Eye (tissue), 1 donor: ENCODE data around the gene COA3.
"Not testable (repeated sequence)": the region's sequence is repeated elsewhere in the genome, so short reads cannot be mapped to it uniquely, and the experiment has no call there.

Source experiments
- DNase-seq: peaks from one replicate; pipeline ENCODE4 v3.0.0-alpha.2; 2015

The COA3 gene

DNA sequence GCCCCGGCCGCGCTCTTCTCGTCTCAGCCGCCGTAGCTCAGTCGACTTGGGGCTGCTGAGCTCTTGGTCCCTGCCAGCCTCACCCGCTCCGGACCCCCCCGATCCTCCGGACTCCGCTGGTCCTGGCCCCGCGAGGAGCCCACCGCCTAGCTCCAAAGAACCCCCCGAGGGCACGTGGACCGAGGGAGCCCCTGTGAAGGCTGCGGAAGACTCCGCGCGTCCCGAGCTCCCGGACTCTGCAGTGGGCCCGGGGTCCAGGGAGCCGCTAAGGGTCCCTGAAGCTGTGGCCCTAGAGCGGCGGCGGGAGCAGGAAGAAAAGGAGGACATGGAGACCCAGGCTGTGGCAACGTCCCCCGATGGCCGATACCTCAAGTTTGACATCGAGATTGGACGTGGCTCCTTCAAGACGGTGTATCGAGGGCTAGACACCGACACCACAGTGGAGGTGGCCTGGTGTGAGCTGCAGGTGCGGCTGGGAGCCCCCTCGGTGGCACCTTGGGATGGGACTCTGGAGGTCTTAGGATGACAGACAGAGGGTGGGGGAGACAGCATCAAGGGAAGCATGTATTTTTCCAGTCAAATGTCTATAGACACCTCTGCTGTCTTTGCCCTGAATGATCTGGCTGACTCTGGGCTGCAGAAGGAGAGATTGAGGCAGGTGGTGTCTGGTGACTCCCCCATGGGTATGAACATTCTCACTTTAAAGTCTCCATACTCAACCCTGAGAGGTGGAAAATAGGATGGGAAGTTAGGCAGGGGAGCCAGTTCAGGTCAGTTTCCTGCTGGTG is 17.5 kb downstream of the COA3 start:
- DNase-seq = peak; percentile 43

DNA sequence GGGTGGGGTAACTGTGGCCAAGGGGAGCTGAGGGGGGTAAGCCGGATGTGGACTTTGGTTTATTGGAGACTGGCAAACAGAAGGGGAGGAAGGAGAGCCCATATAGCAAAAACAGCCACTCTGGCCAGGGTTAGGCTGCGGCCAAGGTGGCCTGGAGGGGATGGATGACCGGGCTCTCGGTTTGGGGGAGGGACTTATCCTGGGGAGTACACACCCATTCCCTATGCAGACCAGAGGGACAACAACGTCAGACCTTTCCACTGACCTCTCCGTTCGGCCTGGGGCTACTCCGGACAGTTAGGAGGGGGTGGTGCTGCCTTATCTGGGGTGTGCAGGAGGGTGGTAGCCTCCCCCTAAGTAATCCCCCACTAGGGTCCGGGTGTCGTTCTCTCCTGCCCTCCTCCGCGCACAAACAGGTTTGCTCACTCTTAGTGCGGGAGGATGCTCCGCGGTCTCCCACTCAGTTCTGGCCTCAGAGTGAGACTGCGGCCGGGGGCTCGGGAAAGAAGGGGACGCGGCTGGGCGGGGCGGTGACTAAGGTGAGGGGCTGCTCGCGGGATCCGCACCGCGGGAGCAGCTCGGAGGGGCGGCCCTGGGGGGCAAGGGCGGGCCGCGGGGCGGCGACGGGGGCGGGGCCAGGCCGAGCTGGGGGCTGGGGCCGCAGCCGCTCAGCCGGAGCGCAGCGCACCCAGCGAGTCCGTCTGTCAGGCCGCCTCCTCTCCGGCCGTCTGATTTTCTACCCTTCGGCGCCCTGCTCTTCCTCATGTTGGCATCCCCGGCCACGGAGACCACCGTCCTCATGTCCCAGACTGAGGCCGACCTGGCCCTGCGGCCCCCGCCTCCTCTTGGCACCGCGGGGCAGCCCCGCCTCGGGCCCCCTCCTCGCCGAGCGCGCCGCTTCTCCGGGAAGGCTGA is 18.3 kb downstream of the COA3 start, which contains the start of gene WNK4:
Gene WNK4, plus strand, starts transcription at position 675 of the 915 bp plus-strand sequence. Its CDS starts 89 bp downstream, at position 764.
- no peak for DNase-seq

DNA sequence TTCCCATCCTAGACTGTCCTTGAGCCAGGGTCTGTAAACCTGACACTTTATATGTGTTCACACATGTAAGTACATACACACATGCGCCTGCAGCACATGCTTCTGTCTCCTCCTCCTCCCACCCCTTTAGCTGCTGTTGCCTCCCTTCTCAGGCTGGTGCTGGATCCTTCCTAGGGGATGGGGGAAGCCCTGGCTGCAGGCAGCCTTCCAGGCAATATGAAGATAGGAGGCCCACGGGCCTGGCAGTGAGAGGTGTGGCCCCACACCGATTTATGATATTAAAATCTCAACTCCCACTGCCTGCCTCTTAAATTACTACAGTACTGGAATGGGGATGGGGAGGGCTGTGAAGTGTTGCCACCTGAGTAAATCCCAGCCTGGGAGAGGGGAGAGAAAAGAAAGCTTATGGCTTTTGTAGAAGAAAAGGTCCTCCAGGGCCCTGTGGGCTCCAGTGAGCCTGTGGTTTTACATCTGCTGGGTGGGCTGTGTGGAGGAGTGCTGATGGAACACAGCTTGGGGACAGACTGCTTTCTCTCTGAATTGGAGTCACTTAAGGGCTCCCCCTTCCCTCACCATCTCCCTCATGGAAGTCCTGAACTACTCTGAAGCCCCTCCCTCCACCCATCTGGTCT is 19.1 kb downstream of the COA3 start:
- DNase-seq = no peak

DNA sequence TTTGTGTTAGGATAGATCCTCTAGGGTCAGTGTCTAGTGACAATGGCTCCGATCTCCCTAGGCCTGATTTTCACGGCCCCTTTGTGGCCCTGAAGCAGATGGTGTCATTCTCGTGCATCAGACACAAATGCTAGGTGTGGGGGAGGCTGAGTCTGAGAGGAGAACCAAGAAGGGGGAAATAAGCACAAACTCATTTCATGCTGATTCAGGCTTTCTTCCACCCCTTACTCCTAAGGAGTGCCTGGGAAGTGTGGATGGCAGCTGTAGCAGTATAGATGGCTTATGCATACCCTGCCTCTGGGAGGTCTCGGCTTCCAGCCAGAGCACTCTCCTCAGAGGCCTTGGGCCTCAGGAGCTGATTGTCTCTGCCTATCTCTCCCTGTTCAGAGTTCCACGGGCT is 19.9 kb downstream of the COA3 start:
- DNase-seq = no peak

DNA sequence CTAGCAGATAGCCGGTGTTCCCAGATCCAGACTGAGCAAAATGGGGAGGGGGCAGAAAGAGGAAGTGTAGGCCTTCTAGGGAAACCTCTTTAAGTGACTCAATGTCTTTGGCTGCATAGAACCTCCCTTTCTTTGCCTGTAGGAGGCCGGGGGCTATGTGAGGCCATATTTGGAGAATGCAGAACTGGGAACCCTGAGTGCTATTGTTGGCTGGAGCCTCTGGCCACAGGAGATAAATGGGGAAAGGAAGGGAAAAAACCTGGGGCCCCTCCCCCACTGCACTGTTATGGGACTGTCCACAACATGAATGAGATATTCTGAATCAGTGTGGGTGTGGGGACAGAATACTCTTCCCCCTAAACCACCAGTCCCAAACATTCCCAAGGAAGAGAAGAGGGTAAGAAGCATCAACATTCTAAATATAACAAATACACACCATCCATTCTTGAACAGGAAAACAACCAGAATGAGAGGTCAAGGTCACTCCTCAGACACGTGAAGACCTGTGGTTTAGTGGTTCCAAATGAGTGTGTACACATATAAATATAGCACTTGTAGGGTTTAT is 22.9 kb downstream of the COA3 start:
- no peak for DNase-seq

DNA sequence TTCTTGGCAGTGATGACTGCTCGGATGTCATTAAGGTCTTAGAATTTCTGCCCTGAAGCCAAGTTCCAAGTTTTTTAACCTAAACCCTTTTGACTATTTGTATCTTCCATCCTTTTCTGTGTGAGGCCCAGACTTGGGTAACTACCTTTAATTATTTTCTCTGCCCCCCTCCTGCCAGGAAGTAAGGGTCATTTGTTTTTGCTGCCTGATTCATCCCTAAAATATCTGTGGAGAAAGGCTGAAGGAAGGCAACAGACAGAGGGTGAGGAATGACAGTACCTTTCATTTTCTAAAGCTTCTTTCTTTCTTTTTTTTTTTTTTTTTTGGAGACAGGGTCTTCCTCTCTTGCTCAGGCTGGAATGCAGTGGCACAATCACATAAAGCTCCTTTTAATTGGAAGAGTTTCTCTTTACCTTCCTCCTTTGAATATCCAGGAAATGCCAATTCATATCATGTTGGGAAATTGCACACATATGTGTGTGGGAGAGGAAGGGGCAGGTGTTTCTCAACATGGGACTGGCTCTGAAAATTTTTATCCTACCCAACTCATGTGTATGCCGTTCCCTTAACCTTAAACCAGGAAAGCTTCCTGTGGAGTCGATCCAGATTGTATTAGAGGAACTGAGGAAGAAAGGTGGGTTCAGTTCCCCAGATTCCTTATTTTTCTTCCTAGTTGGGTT is 24.3 kb downstream of the COA3 start:
- no peak for DNase-seq

DNA sequence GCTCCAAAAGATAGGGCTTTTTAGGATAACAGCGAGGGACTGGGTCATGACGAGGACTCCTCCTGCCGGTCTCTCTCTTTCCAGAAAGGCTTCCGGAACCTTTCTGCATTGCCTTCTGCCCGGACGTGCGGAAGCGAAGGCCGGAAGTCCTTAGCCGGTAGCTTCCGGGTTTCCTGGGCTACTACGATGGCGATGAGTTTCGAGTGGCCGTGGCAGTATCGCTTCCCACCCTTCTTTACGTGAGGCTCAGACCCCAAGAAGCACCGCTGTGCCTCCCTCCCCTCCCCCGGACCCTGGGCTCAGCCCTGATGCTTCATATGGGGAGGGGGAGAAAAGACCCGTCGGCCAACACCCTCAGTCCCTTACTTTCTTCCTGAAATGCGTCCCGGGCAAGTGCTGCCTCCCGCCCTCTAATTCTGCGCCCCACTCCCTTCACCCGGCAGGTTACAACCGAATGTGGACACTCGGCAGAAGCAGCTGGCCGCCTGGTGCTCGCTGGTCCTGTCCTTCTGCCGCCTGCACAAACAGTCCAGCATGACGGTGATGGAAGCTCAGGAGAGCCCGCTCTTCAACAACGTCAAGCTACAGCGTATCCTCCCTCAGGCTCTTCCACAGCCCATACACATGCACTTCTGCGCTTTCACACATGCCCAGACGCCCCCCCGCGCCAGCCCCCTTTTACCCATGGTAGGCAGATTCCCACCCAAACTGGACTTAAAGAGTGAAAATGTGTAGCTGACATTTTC is 25.0 kb downstream of the COA3 start, which contains the start of gene VPS25:
Gene VPS25, plus strand, starts transcription at position 160 of the 746 bp plus-strand sequence. Its CDS starts 27 bp downstream, at position 187.
- DNase-seq = peak; percentile 90

DNA sequence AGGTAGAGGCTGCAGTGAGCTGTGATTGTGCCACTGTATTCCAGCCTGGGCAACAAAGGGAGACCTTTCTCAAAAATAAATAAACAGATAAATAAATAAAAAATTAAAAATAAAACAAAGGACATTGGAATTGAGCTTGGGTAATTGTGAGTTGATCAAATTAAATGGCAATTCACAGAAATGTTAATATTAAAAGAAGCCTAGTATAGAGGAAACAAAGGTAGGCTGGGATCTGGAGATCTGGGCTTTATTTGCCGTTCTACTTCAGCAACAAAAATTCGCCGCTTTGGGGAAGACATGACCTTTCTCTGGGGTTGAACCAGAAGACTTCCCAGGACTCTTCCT is 25.6 kb downstream of the COA3 start:
- DNase-seq = no peak

DNA sequence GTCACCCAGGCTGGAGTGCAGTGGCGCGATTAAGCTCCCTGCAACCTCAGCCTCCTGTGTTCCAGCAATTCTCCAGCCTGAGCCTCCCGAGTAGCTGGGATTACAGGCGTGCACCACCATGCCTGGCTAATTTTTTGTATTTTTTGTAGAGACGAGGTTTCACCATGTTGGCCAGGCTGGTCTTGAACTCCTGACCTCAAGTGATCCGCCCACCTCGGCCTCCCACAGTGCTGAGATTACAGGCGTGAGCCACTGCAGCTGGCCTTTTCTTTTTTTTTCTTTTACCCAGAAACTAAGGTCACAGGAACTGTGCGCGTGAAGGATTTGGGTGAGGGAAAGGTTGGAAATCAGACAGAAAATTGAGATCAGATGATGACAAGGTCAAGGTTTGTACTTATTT is 28.5 kb downstream of the COA3 start:
- not testable (repeated sequence) for DNase-seq

DNA sequence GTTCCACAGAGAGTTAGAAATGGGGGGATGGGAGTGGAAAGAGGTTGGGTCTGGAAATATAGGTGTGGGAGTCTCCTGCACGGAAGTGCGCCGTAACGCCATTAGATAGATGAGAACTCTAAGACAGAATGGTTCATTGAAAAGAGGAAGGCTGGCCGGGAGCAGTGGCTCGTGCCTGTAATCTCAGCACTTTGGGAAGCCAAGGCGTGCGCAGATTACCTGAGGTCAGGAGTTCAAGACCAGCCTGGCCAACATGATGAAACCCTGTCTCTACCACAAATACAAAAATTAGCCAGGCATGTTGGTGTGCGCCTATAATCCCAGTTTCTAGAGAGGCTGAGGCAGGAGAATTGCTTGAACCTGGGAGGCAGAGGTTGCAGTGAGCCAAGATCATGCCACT is 30.5 kb downstream of the COA3 start:
- not testable (repeated sequence) for DNase-seq

DNA sequence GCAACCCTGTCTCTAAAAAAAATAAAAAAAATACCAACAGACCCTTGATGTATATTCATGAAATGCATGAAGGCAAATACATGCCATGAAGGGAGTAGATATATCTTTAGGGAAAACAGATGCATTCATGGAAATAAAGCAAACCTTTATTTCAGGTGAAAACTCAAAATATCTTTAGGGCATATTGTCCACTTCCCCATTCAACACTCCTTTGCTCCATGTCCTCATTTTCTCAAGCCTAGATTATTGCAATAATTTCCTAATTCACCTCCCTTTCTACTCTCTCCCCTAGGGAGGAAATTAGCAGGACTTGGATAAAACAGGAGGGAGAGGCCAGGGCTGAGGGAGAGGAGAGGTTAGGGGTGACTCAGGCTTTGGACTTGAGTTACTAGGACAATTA is 31.0 kb downstream of the COA3 start:
- no peak for DNase-seq

DNA sequence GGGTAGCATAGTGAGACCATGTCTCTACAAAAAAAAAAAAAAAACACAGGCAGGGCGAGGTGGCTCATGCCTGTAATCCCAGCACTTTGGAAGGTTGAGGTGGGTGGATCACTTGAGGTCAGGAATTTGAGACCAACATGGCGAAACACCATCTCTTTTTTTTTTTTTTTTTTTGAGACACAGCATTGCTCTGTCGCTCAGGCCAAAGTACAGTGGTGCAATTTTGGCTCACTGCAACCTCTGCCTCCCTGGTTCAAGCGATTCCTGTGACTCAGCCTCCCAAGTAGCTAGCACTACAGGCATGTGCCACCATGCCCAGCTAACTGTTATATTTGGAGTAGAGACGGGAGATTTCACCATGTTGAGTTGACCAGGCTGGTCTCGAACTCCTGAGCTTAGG is 32.4 kb downstream of the COA3 start:
- no peak for DNase-seq

DNA sequence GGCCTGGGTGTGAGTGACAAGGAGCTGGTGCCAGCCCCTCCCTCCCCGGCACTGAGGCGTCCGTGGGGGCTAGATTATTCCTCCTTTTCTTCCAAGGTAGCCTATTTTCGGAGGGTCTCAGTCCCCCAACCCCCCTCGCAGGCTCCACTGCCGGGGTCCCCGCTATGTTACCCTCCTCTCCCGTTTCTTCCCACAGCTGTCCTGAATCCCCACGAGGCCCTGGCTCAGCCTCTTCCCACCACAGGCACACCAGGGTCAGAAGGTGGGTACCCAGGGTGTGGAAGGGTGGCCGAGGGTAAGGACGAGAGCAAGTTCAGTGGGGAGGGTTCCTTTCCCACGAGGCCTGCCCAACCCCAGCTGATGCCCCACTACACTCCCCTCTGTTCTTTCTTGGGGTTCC is 36.9 kb downstream of the COA3 start:
- no peak for DNase-seq

DNA sequence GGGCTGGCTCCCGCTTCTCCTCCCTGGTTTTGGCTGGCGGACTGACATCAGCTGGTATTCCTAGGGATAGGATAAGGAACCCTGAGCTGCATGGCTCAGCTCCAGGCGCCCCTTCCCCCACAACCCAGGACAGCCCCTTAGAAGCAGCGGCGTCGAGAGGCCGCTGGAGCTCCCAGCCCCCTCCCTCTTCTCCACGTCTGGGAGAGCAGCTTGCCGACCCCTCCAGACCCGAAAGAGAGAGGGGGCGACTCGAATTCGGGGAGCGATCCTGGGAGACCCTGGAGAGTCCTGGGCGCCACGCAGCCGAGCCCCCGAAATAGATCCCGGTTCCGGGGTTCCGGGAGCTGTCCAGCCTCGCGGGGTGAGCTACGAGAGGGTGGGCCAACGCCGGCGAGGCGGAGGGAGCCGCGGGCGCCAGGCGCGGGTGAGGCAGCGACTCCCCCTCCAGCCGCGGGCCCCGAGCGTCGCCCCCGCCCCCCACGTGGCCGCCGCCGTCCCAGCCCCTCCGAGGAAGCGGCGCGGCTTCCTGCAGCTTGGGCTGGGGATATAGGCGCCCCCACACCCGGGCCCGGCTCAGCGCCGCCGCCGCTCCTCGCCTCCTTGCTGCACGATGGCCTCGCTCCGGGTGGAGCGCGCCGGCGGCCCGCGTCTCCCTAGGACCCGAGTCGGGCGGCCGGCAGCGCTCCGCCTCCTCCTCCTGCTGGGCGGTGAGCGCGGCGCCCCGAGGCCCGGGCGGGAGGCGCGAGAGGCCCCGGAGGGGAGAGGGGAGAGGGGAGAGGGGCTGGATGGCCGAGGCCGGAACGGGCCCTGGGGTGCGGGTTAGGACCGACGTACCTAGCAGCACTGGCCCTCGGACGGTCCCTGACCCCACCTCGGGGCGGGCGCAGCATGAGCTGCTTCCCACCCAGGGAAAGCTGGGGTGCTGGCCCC is 37.6 kb downstream of the COA3 start, which contains the start of gene RAMP2:
Gene RAMP2, plus strand, starts transcription at position 576 of the 930 bp plus-strand sequence. Its CDS starts 35 bp downstream, at position 611.
- peak; percentile 79 for DNase-seq

DNA sequence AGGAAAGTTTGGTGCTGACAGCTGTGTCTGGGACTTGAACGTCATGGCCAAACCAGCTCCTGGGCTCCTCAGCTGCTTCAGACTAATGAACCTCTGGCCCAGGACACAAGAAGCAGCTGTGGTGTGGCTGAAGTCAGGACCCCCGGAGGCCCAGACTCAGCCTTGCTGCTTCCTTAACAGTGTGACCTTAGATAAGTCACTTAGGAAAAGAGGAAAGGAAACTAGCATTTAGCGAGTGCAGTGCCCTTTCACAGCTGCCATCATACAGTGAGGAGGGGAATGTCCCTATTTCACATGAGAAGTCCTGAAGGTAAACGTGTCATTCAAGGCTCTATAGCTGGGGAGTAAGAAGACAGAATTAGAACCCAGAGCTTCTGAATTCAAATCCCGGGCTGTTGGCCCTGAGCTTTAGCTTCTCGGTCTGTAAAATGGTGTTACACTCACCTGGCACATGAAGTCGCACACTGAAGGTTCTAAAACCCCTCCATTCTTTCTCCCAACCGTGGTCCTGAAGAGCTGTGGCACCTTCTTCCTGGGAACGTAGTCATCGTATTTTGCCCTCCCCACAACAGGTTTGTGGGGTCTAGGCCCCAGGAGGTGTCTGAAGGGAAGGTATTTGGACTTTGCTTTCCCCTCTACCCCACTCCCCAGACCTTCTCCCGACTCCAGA is 38.4 kb downstream of the COA3 start:
- no peak for DNase-seq

DNA sequence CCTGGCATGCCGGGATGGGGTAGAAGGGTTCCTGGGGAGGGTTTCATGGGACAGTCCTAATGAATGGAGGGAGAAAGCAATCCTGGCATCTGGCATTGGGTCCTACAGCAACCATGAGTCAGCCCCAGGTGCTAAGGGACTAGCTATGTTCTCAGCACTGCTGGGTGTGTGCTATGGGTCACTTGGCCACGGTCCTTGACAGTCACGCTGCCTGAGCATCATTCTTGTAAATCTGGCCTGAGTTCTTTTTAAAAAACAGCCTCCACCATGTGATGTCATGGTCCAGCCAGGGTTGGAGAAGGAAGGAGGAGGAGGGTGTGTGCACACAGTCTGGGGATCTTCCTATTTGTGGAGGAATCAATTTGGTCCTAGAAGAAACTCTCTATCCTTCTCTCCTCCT is 43.7 kb downstream of the COA3 start:
- DNase-seq = no peak

DNA sequence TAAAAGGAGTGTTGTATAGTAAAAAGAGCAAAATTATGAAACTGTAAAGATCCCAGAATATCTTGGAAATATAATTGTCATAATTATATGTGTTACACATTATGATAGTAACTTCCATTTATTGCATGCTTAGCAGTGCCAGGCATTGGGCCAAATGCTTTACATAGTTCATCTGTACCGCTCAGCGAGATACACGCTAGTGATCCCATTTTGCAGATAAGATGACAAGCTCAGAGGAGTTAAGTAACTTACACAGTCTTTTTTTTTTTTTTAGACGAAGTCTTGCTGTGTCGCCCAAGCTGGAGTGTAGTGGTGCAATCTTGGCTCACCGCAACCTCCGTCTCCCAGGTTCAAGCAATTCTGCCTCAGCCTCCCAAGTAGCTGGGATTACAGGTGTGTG is 46.9 kb downstream of the COA3 start:
- DNase-seq = no peak

DNA sequence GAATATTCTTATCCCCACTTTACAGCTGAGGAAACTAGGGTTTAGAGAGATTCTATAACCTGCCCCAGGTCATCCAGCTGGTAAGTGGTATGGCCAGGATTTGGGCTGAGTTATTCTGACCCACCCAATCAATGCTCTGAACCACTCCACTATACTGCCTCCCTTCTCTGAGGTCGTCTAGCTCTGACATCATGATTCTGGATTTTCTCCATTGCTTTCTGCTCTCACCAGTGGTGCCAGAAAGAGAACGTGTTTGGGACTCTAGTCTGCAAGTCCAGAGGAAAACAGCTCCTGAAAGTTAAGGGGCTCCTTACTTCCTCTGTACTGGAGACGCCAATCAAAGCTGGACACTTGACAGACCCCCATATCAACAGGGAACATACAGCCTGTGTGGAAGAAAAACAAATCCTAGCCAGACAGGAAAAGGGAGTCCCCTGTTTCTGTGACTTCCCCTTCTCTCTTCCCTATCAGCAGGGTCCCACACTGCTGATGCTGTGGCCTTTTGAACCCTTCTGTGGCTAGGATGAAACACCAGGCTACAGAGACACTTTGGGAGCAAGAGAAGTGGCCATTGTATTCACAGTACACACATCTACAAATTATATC is 47.7 kb downstream of the COA3 start:
- DNase-seq = peak; percentile 19
